ENCODE measurements around the gene SELENOT.

SELENOT gene

GRCh38 chr3:150626148-150626930, 23.2 kb downstream of the SELENOT start:
- Mint-ChIP-seq H3K27me3 (no peaks in the 10 kb centered on the region), H3K27ac (peak overlapping the region in 1 of 2 donors; percentile 94), H3K9me3 (no peaks in the 10 kb centered on the region), H3K4me3 (no peak overlapping the region), H3K4me1 (peaks cover 7% of the 10 kb centered on the region)
- ATAC-seq (no peak), DNase-seq (no peak)

GRCh38 chr3:150627557-150627956, 24.4 kb downstream of the SELENOT start:
- Mint-ChIP-seq H3K27ac (no peak overlapping the region), H3K9me3 (no peaks in the 10 kb centered on the region), H3K27me3 (no peaks in the 10 kb centered on the region), H3K4me1 (no peaks in the 10 kb centered on the region), H3K4me3 (no peak overlapping the region)
- ATAC-seq (no peak), DNase-seq (no peak)

- Mint-ChIP-seq H3K4me3 (no peak overlapping the region), H3K9me3 (no peaks in the 10 kb centered on the region), H3K27me3 (no peaks in the 10 kb centered on the region), H3K4me1 (peaks cover 26% of the 10 kb centered on the region), H3K27ac (no peak overlapping the region)
- ATAC-seq (no peak), DNase-seq (no peak)
These were observed 28.5 kb downstream of the SELENOT start for GRCh38 chr3:150631515-150632221.

GRCh38 chr3:150635076-150635475, 32.0 kb downstream of the SELENOT start:
- no peak for DNase-seq
- Mint-ChIP-seq H3K27me3 (no peaks in the 10 kb centered on the region), H3K4me3 (peak overlapping the region in 1 of 2 donors; percentile 18), H3K27ac (no peak overlapping the region), H3K9me3 (no peaks in the 10 kb centered on the region), H3K4me1 (peaks cover 30% of the 10 kb centered on the region)
- peak; percentile 39 for ATAC-seq

GRCh38 chr3:150635526-150635925, 32.4 kb downstream of the SELENOT start:
- DNase-seq (no peak), ATAC-seq (peak; percentile 85)
- peak overlapping the region in 1 of 2 donors; percentile 12 for H3K4me3 Mint-ChIP-seq
- H3K27ac Mint-ChIP-seq, result peak overlapping the region in 1 of 2 donors; percentile 15
- no peaks in the 10 kb centered on the region for H3K9me3 Mint-ChIP-seq
- H3K27me3 Mint-ChIP-seq, result no peaks in the 10 kb centered on the region
- H3K4me1 Mint-ChIP-seq, result peaks cover 30% of the 10 kb centered on the region

GRCh38 chr3:150636258-150636657, 33.1 kb downstream of the SELENOT start:
- H3K4me1 Mint-ChIP-seq, result peaks cover 30% of the 10 kb centered on the region
- H3K27ac Mint-ChIP-seq, result no peak overlapping the region
- ATAC-seq, result no peak
- H3K9me3 Mint-ChIP-seq, result no peaks in the 10 kb centered on the region
- no peak overlapping the region for H3K4me3 Mint-ChIP-seq
- DNase-seq, result no peak
- no peaks in the 10 kb centered on the region for H3K27me3 Mint-ChIP-seq

GRCh38 chr3:150639262-150639661, 36.1 kb downstream of the SELENOT start:
- ATAC-seq (no peak), DNase-seq (no peak)
- Mint-ChIP-seq H3K4me1 (peaks cover 28% of the 10 kb centered on the region), H3K27ac (no peak overlapping the region), H3K4me3 (no peak overlapping the region), H3K9me3 (no peaks in the 10 kb centered on the region), H3K27me3 (peaks cover 13% of the 10 kb centered on the region)

- no peak for DNase-seq
- no peak overlapping the region for H3K4me3 Mint-ChIP-seq
- no peak for ATAC-seq
- H3K27me3 Mint-ChIP-seq, result peaks cover 13% of the 10 kb centered on the region
- peaks cover 18% of the 10 kb centered on the region for H3K4me1 Mint-ChIP-seq
- H3K27ac Mint-ChIP-seq, result no peak overlapping the region
- H3K9me3 Mint-ChIP-seq, result no peaks in the 10 kb centered on the region
These were observed 37.1 kb downstream of the SELENOT start for GRCh38 chr3:150640256-150640655.

- H3K27ac Mint-ChIP-seq, result no peak overlapping the region
- no peak for ATAC-seq
- peaks cover 3% of the 10 kb centered on the region for H3K27me3 Mint-ChIP-seq
- no peak for DNase-seq
- H3K9me3 Mint-ChIP-seq, result no peaks in the 10 kb centered on the region
- no peaks in the 10 kb centered on the region for H3K4me1 Mint-ChIP-seq
- no peak overlapping the region for H3K4me3 Mint-ChIP-seq
These were observed 50.0 kb downstream of the SELENOT start for GRCh38 chr3:150653110-150653561.

GRCh38 chr3:150656316-150656715, 53.2 kb downstream of the SELENOT start:
- no peak for DNase-seq
- Mint-ChIP-seq H3K4me1 (no peaks in the 10 kb centered on the region), H3K27ac (no peak overlapping the region), H3K4me3 (no peak overlapping the region), H3K9me3 (no peaks in the 10 kb centered on the region), H3K27me3 (peaks cover 16% of the 10 kb centered on the region)
- no peak for ATAC-seq

- H3K9me3 Mint-ChIP-seq, result no peaks in the 10 kb centered on the region
- no peak overlapping the region for H3K4me3 Mint-ChIP-seq
- ATAC-seq (no peak), DNase-seq (no peak)
- peak overlapping the region in 1 of 2 donors; percentile 35 for H3K27ac Mint-ChIP-seq
- H3K27me3 Mint-ChIP-seq, result peaks cover 44% of the 10 kb centered on the region
- H3K4me1 Mint-ChIP-seq, result peaks cover 19% of the 10 kb centered on the region
These were observed 59.5 kb downstream of the SELENOT start for GRCh38 chr3:150662410-150663200.

GRCh38 chr3:150663461-150663860, 60.3 kb downstream of the SELENOT start:
- Mint-ChIP-seq H3K9me3 (no peaks in the 10 kb centered on the region), H3K27ac (no peak overlapping the region), H3K4me1 (peaks cover 19% of the 10 kb centered on the region), H3K4me3 (no peak overlapping the region), H3K27me3 (peaks cover 44% of the 10 kb centered on the region)
- ATAC-seq (no peak), DNase-seq (no peak)

GRCh38 chr3:150666167-150666566, 63.0 kb downstream of the SELENOT start:
- ATAC-seq (no peak), DNase-seq (no peak)
- Mint-ChIP-seq H3K4me1 (peaks cover 19% of the 10 kb centered on the region), H3K9me3 (no peaks in the 10 kb centered on the region), H3K27ac (no peak overlapping the region), H3K4me3 (peak overlapping the region in 1 of 2 donors; percentile 25), H3K27me3 (peaks cover 29% of the 10 kb centered on the region)

- H3K9me3 Mint-ChIP-seq, result peaks cover 11 to 20% of the 10 kb centered on the region in 2 donors
- H3K4me1 Mint-ChIP-seq, result no peaks in the 10 kb centered on the region
- DNase-seq, result no peak
- H3K27ac Mint-ChIP-seq, result no peak overlapping the region
- no peak for ATAC-seq
- H3K4me3 Mint-ChIP-seq, result no peak overlapping the region
- peaks cover 8% of the 10 kb centered on the region for H3K27me3 Mint-ChIP-seq
These were observed 70.8 kb downstream of the SELENOT start for GRCh38 chr3:150673966-150674365.

- DNase-seq (no peak), ATAC-seq (no peak)
- H3K27me3 Mint-ChIP-seq, result peaks cover 8% of the 10 kb centered on the region
- peaks cover 11 to 20% of the 10 kb centered on the region in 2 donors for H3K9me3 Mint-ChIP-seq
- H3K27ac Mint-ChIP-seq, result no peak overlapping the region
- H3K4me1 Mint-ChIP-seq, result peaks cover 5% of the 10 kb centered on the region
- no peak overlapping the region for H3K4me3 Mint-ChIP-seq
These were observed 72.5 kb downstream of the SELENOT start for GRCh38 chr3:150675587-150675986.
